ENCODE measurements around the gene GRIK3. TPM values are rescaled to one million over a fixed set of nuclear protein-coding genes. Genes with fewer than 3 reads are reported as not detected.
A peak's percentile ranks its signal among the peaks of the same experiment; 100 is the strongest.
"Not testable (repeated sequence)": the region's sequence is repeated elsewhere in the genome, so short reads cannot be mapped to it uniquely, and the experiment has no call there.

Gene GRIK3
- not detected in 2 replicates for total RNA-seq

DNA sequence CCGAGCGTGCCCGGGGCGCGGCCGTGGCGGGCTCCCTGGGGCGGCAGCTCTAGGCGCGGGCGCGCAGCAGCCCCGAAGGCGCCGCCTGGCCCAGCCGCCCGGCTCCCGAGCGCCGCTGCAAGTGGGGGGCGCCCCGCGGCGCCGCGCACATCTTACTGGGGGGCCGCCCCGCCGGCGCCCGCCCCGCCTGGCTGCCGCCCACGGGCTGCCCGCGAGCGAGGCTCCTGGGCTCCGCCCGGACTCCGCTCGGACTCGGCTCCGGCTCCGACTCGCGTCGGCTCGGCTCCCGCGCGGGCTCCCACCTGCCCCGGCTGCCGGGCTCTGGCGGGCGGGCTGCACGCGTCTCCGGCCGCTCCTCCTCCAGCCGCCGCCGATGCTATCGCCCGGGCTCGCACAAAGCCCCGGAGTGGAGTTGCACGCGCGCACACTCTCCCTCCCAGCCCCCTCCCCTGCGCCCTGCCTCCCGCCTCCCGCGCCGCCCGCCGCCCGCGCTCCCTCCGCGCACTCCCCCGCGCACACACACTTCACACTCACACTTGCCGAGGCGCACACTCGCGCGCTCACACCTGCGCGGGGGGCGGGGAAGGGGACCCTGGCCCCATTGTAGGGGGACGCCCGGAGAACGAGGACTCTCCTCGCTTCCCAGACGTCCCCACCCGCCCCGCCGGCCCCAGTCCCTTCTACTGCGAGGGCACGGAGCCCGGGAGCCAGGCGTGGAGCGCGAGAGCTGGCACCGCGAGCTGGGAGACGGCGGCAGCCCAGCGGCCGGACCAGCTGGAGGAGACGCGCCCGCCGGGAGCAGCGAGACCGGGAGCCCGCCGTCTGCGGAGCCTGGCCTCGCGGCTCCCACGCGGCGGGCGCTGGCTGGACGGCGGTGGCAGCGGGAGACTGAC, at the start of gene GRIK3:
TSS of gene GRIK3 (minus strand) at position 395 of the 893 bp plus-strand sequence. CDS start 407 bp downstream, outside the sequence.
- no peak for DNase-seq (ENCODE audit: low read depth in 2 of 2)

DNA sequence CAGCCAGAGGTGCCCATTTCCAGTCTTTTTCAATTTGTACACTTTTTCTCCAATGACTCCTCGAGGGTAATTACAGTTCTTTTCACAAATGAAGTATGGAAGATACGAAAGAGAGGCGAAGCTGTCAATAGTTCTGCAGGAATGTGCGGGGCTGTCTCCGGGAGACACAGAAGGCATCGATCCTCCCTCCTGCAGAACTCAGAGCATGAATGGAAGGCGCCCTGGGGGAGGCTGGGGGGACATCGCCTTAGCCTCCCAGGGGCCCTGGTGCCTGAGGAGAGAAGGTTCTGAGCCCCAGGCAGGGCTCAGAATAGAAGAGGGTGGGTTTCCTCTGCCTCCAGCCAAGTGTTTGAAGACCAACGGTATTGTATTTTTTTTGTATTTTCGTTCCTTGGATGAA, 49.7 kb upstream of the GRIK3 start:
- DNase-seq (ENCODE audit: low read depth in 2 of 2), result no peak

DNA sequence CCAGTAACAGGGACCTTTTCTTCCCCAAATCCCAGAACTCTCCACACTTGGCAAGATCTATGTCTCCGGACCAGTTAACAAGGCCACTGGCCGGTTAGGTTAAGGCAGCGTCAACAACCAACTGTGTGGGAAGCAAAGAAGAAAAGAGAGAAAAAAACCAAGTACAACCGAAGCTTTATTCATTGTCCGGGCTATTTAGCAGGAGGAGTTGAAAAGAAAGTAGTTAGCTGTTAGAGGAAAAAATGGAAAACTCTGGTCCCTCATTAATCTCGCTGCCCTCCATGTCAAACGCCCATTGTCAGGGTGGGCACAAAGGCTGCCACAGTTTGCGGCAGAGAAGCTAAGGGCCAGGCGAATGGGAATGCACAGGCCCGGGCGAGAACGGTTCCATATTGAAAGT, 49.3 kb upstream of the GRIK3 start:
- no peak for DNase-seq (ENCODE audit: low read depth in 2 of 2)

DNA sequence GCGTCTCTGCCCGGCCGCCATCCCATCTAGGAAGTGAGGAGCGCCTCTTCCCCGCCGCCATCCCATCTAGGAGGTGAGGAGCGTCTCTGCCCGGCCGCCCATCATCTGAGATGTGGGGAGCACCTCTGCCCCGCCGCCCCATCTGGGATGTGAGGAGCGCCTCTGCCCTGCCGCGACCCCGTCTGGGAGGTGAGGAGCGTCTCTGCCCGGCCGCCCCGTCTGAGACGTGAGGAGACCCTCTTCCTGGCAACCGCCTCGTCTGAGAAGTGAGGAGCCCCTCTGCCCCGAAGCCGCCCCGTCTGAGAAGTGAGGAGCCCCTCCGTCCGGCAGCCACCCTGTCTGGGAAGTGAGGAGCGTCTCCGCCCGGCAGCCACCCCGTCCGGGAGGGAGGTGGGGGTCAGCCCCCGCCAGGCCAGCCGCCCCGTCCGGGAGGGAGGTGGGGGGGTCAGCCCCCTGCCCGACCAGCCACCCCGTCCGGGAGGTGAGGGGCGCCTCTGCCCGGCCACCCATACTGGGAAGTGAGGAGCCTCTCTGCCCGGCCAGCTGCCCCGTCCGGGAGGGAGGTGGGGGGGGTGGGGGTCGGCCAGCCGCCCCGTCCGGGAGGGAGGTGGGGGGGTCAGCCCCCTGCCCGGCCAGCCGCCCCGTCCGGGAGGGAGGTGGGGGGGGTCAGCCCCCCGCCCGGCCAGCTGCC, 46.1 kb upstream of the GRIK3 start:
- not testable (repeated sequence) for DNase-seq (ENCODE audit: low read depth in 2 of 2)

DNA sequence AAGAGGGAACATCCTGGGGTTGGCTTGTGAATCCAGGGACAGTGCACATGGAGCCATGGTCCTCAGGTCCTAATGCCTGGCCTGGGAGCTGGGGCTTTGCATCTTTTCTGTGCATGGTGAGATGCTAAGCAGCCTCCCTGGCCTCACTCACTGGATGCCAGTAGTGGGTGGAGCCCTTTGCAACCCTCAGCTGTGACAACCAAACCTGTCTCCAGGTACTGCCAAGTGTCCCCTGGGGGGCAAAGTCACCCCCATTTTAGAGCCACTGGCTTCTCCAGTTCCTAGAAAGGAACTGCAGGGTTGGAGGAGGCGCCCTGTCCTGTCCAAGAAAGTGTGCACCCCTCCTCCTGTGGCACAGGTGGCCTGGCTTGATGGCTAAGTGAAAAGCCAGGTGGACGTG, 44.6 kb upstream of the GRIK3 start:
- no peak for DNase-seq (ENCODE audit: low read depth in 2 of 2)

DNA sequence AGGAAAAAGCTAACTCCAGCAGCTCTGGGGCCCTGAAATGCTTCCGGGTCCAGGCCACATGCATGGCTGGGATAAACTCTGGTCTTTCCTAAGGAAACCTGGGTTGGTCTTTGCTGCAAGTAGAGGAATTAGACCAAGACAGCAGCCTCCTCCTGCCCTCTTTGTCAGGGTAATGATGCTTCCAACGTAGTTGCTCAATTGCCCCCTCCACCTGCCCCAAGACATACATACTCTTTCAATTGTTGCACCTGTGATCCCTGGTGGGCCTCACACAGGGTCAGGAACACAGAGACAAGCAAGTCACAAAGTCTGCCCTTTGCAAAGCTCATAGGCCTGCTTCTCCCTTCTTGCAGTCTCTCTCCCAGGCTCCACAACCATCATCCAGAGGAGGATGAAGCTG, 41.9 kb upstream of the GRIK3 start:
- no peak for DNase-seq (ENCODE audit: low read depth in 2 of 2)

DNA sequence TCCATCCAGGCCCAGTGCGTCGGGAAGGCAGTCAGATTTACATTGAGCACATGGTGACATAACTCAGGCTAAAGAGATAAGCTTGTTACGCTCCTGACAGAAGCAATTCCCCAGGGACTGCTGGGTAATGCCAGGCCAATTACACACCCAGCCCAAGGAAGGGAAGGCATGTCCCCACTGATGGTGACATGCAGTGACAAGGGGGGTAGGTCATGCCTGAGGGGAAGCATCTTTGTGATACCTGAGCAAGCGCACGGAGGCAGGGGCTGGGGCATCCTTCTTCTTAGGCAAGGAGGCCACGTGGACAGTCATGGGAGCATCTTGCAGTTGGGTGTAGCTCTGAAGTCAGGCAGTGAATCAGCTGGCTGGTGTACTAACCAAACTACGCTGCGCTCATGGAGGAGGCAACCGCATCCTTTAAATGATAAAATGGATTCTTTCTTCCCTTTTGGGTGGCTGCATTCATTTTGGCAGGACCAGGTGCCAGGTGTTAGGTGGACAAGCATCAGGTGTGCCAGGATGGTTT, 39.6 kb upstream of the GRIK3 start:
- DNase-seq (ENCODE audit: low read depth in 2 of 2), result no peak

DNA sequence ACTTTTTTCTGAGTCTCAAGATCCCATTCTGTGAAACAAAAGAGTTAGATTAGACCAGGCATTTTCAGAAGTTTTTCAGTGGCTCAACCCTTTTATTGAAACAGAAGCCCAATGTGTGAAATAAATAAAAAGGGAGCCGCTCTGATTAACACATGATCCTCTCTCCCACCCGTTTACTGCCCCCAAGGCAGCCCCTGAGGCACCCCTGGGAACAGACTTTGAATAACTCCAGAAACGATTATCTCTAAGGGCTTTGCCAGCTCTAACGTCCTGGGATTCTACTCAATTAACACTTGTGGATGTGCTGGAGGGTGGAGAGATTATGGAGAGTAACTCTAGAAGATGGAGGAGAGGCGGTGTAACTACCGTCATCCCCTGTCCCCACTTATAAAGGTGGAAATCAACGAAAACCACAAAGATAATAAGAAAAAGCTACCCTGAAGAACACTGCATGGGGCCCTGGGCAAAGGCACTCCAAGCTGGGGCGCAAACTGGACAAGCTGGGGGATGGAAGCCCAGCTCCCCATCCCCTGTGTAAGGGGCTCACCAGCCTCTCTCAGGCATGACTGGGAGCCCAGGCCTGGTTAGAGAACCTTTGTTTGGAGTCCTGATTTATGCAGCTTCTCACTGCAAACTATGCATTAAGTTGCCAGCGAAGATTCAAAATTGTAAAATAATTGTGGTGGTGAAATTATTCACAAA, 39.0 kb upstream of the GRIK3 start:
- DNase-seq (ENCODE audit: low read depth in 2 of 2), result no peak

DNA sequence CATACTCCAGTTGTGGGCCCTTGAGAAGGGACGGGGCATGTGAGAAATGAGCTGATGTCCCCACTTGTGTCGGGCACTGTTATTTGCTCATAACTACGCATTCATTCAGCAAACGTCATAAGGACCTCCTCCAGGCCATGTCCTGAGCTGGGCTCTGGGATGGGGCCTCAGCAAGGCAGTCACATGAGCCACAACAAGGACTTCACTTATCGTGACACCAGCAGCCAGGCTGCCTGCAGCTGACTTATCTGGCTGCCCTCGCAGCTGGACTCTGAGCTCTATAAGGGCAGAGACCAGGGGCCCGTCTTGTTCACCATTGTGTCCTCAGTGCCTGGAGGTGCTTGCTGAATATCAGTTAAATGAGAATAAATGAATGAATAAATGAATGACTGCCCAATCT, 37.5 kb upstream of the GRIK3 start:
- DNase-seq (ENCODE audit: low read depth in 2 of 2), result no peak

DNA sequence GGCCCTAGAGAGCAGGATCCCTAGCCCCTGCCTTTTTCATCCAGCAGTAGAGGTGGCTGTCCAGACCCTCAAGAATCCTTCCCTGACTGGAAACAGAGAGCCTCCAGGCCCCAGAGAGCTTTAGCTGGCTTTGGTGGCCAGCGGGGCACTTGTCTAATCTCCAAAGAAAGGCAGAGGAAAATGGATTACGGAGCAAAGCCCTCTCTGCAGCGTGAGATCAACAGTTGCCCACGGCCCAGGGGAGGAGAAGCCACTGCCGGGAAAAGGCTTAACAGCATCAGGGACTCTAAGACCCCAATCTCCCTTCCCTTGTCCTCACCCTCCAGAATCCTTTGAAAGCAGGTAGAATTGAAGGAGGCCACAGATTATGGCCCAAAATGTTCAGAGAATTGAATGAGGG, 35.8 kb upstream of the GRIK3 start:
- no peak for DNase-seq (ENCODE audit: low read depth in 2 of 2)

DNA sequence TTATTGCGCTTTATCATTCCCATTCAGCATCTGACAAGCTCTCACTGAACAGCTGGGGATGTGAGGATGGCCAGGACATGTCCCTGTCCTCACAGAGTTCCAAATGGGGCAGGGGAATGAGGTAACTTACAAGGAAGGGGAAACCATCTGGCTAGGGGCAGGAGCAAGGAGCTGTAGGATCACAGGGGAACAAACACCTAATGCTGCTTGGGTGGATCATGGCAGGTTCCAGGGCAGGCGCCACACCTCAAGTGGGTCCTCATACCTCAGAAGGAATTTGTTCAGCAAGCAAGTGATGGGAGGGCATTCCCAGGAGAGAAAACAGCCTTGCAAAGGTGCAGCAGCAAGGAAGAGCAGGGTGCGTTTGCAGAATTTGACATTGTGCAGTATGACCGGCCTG, 35.1 kb upstream of the GRIK3 start:
- no peak for DNase-seq (ENCODE audit: low read depth in 2 of 2)

DNA sequence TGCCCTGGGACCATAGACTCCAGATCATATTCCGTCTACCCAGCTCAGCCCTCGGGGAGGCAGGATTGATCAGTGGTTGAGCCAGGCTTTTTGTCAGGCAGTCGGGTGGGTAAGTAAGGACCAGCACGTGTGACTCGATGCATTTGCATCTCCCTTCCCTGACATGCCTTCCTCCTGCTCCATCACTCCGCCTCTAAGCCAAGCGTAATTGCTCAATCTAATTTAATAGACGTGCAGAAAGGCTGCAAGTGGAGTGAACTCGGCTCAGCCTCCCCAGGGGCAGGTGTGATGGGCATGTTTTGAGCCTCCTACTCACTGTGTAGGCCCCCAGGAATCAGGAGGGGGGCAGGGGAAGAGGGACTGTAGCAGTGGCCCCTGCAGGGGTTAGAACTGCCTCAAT, 34.6 kb upstream of the GRIK3 start:
- DNase-seq (ENCODE audit: low read depth in 2 of 2), result no peak

DNA sequence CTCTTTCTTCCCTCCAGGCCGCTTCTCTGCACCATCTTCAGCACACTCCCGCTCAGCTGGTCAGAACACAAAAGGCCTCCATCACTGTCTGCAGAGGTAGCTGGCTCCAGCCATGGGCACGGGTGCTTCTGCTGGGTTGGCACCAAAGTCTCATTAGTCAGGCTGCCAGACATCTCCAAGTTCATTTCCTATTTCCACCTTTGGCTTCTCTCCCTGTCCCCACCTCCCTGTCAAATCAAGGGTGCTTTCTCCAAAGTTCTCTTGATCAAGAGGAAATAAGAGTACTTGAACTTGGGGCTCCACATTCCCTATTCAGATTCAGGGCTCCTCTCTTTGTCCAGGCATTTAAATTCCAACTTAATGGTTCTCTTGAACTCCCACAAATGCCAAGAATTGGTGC, 33.9 kb upstream of the GRIK3 start:
- DNase-seq (ENCODE audit: low read depth in 2 of 2), result no peak

DNA sequence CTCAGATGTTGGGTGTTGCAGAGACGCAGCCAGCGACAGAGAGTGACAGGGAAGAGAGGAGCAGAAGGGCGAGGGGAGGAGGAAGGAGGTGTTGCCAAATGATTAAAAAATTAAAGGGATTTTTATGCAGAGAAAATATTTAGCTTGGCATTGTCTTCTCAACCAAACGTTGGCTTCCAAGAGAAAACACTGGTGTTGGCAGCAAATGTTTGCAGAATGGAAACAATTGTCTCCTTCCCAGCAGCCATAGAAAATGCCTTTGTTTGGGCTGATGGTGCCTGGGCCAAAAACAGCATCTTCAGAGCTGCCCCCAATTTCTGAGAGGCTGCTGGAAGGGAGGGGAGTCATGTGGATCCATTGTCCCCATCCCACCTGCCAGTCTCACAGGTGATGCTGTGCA, 29.7 kb upstream of the GRIK3 start:
- DNase-seq (ENCODE audit: low read depth in 2 of 2), result peak in 1 of 2 donors; percentile 4

DNA sequence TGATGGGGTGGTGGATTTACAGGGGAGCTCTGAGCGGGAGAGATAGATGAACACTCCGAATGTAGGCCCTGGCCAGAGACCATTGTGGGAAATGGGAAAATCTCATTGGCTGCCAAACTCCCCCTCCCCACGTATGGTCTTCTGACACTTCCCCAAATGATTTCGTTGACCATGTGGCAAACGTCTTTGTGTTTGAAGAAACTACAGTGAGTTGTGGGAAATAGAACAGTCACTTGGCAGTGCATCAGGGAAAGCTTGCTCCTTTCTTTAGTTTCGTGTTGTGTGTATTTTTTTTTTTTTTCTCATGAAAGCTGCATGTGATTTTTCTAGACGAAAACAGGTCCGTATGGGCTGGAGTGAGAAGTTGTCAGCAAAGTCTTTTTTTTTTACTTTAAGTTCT, 25.0 kb upstream of the GRIK3 start:
- DNase-seq (ENCODE audit: low read depth in 2 of 2), result no peak

DNA sequence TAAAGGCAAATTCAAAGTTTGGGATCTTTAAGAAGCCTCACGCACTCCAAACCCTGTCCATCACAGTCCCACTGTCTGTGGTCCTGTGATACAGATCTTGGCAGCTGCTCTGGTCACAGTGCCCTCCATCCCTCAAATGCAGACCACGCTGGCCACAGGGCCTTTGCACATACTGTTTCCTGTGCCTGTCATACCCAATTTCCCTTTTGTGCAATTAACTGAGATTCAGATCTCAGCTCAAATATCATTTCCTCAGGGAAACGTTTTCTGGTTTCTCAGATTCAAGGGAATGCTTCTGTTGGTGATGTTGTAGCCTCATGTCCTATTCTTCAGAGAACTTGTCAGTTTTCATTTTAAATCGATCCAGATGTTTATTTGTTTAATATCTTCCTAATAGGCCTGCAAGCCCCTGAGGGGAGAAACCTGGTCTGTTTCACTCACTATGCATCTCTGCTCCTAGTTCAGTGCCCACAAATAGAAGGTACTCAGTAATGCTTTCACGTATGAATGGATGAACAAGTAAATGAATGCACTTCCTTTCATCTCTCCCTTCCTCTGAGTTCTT, 24.2 kb upstream of the GRIK3 start:
- DNase-seq (ENCODE audit: low read depth in 2 of 2), result no peak

DNA sequence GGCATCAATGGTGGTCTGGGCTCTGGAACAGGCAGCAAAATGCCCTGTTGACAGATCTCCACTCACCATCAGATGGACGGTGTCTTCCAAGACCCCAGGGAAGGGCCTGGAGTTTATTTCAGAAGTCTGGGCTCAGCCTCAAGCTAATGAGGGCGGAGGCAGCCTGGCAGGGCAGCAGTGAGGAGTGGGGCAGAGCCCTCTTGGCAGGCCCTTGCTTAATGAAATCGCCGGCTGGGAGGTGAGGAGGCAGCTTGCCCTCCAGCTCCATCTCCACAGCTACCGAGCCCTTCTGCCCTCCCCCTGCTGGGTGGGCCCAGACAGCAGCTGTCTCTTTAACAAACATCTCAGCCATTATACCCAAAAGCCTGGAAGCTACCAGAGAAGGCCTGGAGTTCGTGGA, 22.0 kb upstream of the GRIK3 start:
- DNase-seq (ENCODE audit: low read depth in 2 of 2), result no peak

DNA sequence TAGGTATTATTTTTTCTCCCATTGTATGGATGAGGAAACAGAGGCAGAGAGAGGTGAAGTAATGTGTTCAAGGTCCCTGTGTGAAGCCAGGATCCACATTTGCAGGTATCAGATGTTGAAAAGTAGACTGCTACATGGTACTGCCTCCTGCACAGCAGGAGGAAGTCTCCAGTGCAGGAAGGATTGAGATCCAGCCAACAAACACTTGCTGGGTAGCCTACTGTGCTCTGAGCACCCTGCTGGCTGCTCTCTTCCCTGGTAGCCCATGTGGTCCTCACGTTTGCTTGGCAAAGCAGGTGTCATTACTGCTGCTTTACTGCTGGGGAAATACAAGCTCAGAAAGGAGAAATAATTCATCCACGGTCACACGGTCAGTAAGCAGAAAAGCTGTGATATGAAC, 21.3 kb upstream of the GRIK3 start:
- DNase-seq (ENCODE audit: low read depth in 2 of 2), result no peak

DNA sequence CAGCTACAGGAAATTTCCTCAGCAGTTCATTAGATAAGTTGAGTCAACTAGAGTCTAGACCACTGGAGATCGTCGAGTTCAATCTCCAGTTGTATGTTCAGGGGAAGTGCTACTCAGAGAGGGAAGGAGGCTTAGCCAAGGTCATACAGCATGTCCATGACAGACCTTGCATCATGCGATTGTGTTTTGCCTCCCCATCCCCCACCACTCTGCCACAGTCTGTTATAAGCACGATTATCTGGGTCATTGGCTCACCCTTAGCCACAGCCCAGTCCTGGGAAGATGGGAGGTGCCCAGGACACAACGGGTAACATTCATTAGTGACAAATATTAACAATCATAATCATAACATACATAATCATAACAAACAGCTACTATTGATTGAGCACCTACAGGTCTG, 18.9 kb upstream of the GRIK3 start:
- no peak for DNase-seq (ENCODE audit: low read depth in 2 of 2)

DNA sequence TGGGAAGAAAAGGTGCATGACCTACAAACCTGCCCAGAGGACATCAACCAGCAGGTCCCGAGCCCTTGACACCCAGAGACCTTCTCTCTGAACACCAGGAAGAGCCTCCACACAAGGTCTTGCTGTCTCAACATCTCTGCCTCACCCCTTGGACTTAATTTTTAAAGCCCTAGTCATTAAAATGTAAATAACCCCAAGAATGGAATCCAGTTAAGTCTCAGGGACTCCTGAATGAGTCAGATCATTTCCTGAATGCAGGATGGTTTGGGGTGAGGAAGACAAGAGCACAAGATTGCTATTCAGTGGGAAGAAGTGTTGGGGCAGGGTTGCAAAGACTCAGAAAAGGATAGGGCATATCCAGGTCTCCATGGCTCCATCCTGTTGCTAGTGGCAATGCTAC, 17.8 kb upstream of the GRIK3 start:
- DNase-seq (ENCODE audit: low read depth in 2 of 2), result no peak

DNA sequence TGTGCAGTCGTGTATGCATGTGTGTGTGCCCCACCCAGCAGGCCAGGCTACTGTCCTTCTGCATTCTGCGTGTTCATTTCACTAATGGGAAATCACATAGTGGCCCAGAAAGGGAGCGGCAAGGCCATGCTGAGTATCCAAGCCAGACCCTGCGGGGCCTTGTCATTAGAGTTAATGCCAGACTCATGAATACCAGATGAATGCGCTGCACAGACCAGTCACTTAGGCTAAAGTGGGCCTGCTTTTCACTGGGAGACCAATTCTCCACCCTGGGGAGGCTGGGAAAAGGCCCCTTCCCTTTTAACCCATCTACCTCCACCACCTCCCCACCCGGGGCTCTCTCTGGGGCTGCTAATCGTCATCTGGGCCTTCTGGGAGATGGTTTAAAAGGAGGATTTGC, 17.0 kb upstream of the GRIK3 start:
- DNase-seq (ENCODE audit: low read depth in 2 of 2), result no peak

DNA sequence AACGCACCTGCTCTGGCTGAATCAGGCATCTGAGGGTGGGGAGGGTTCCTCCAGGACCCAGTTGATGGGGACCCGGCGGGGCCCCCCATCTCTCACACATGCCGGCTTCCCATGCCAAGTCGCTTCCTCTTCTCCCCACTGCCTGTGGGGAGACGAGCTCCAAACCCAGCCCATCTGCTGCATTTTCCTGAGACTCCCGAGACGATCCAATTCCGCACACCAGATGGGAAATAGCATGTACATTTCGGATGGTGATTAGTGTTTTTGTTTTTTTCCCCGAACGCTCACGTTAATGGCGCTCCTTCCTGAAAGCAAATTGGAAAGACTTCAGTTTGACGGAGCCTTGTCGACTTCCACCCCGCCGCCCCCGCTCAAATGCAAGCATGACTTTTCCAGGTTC, 13.2 kb upstream of the GRIK3 start:
- DNase-seq (ENCODE audit: low read depth in 2 of 2), result no peak
